H1 (cell line): ENCODE data around the gene NCOA1. TPM values are rescaled to one million over a fixed set of nuclear protein-coding genes. Genes with fewer than 3 reads are reported as not detected.

Experiments
- CTCF ChIA-PET: fragments of 300-600 bp; sonication (Branson Sonifier 250); formaldehyde crosslinking; loops from one replicate; lab custom pipeline; 2021; ENCODE audit not compliant: partially characterized antibody; lab: Charles Lee
- POLR2A ChIA-PET: fragments of 300-600 bp; sonication (Branson Sonifier 250); formaldehyde crosslinking; loops from one replicate; lab custom pipeline; 2021; ENCODE audit warnings: inconsistent platforms; ENCODE audit not compliant: partially characterized antibody; lab: Charles Lee
- DNase-seq, 2 experiments: peaks; one replicate each; pipeline versions ENCODE4 v3.0.0 to v3.0.0-alpha.2; 2010 to 2022; ENCODE audit warnings: low spot score in 2 of 2, low read depth in 1 of 2, mixed read lengths in 1 of 2
- FAIRE-seq: peaks from 2 replicates; lab custom pipeline; 2011; peaks lifted over from hg19 to GRCh38; lab: Jason Lieb, UNC
- H2AFZ ChIP-seq: 2 replicates; pipeline ENCODE4 v1.8.1; 2012; ENCODE audit warnings: low read length, inconsistent platforms
- H2AK5ac ChIP-seq: 2 replicates; pipeline ENCODE4 v1.6.1; 2013; ENCODE audit warnings: low read depth, low read length
- H2BK120ac ChIP-seq: replicated peaks from 2 replicates; pipeline ENCODE3; 2013; ENCODE audit warnings: low read depth, low read length, inconsistent platforms
- H2BK12ac ChIP-seq: 2 replicates; pipeline ENCODE4 v1.6.1; 2013; ENCODE audit warnings: low read depth, low read length
- H2BK15ac ChIP-seq: 2 replicates; pipeline ENCODE4 v1.6.1; 2013; ENCODE audit warnings: low read length
- H2BK20ac ChIP-seq: 2 replicates; pipeline ENCODE4 v1.6.1; 2013; ENCODE audit warnings: low read length
- H2BK5ac ChIP-seq: 2 replicates; pipeline ENCODE4 v1.6.1; 2013; ENCODE audit warnings: low read depth, low read length
- H3K14ac ChIP-seq: 2 replicates; pipeline ENCODE4 v1.6.1; 2013; ENCODE audit warnings: inconsistent platforms; ENCODE audit not compliant: insufficient read length
- H3K18ac ChIP-seq: 2 replicates; pipeline ENCODE4 v1.6.1; 2013; ENCODE audit warnings: low read length; ENCODE audit errors: extremely low read depth
- H3K23ac ChIP-seq: 2 replicates; pipeline ENCODE4 v1.6.1; 2013; ENCODE audit warnings: inconsistent platforms; ENCODE audit not compliant: insufficient read length
- H3K23me2 ChIP-seq: 2 replicates; pipeline ENCODE4 v1.6.1; 2013; ENCODE audit warnings: low read depth, low read length
- H3K27ac ChIP-seq: 2 replicates; pipeline ENCODE4 v1.6.1; 2011; ENCODE audit warnings: low read depth, low read length, inconsistent platforms
- H3K27me3 ChIP-seq, 4 experiments: replicated peaks in 1 of 4; 1 replicate in 1 of 4; 2 replicates in 3 of 4; pipeline versions ENCODE4 v1.6.1 to v1.8.1; 2011 to 2013; ENCODE audit warnings: low read length in 3 of 4, mild to moderate bottlenecking in 3 of 4, inconsistent platforms in 2 of 4, mixed read lengths in 2 of 4, moderate library complexity in 1 of 4; ENCODE audit not compliant: control insufficient read depth in 3 of 4, insufficient read depth in 3 of 4; ENCODE audit errors: extremely low read depth in 1 of 4
- H3K36me3 ChIP-seq, 4 experiments: 2 replicates each; pipeline versions ENCODE4 v1.6.1 to v1.8.1; 2011 to 2013; ENCODE audit warnings: mild to moderate bottlenecking in 4 of 4, low read length in 3 of 4, moderate library complexity in 2 of 4, control low read depth in 1 of 4, inconsistent platforms in 1 of 4; ENCODE audit not compliant: insufficient read depth in 4 of 4, control insufficient read depth in 2 of 4
- H3K4ac ChIP-seq: replicated peaks from 2 replicates; pipeline ENCODE3; 2013; ENCODE audit warnings: low read length, low read depth, mixed read lengths, inconsistent platforms; ENCODE audit not compliant: insufficient read length
- H3K4me1 ChIP-seq, 4 experiments: replicated peaks in 1 of 4; 1 replicate in 1 of 4; 2 replicates in 3 of 4; pipeline versions ENCODE4 v1.6.1 to v1.8.1; 2011 to 2013; ENCODE audit warnings: low read length in 3 of 4, inconsistent platforms in 2 of 4, mixed read lengths in 1 of 4; ENCODE audit not compliant: insufficient read depth in 4 of 4, control insufficient read depth in 3 of 4
- H3K4me2 ChIP-seq, 2 experiments: 2 replicates each; pipeline versions ENCODE4 v1.6.1 to v1.8.1; 2011 to 2013; ENCODE audit warnings: low read depth in 2 of 2, low read length in 2 of 2, control low read depth in 1 of 2, inconsistent platforms in 1 of 2, mild to moderate bottlenecking in 1 of 2; ENCODE audit not compliant: insufficient read depth in 1 of 2
- H3K4me3 ChIP-seq, 4 experiments: fragments of 200-600, 300-600 bp in 1 of 4; sonication (generic), shearing (Covaris generic), sonication (Bioruptor Twin) in 1 of 4; 2 replicates each; pipeline versions ENCODE4 v1.5.1 to v1.8.1; 2011 to 2016; ENCODE audit warnings: low read length in 4 of 4, low read depth in 3 of 4, control low read depth in 2 of 4, inconsistent platforms in 2 of 4, mild to moderate bottlenecking in 2 of 4, mixed read lengths in 1 of 4, moderate library complexity in 1 of 4; ENCODE audit not compliant: insufficient read depth in 2 of 4; ENCODE audit errors: extremely low read depth in 1 of 4
- H3K56ac ChIP-seq: replicated peaks from 2 replicates; pipeline ENCODE3; 2013; ENCODE audit warnings: low read depth, mild to moderate bottlenecking, mixed read lengths, low read length, inconsistent platforms; ENCODE audit not compliant: insufficient read length
- H3K79me1 ChIP-seq: 2 replicates; pipeline ENCODE4 v1.6.1; 2013; ENCODE audit warnings: low read depth, low read length, control low read depth
- H3K79me2 ChIP-seq, 2 experiments: 2 replicates each; pipeline versions ENCODE4 v1.6.1 to v1.8.1; 2012 to 2013; ENCODE audit warnings: low read length in 2 of 2, mild to moderate bottlenecking in 2 of 2, inconsistent platforms in 1 of 2; ENCODE audit not compliant: insufficient read depth in 2 of 2, control insufficient read depth in 1 of 2
- H3K9ac ChIP-seq, 4 experiments: replicated peaks in 1 of 4; 1 replicate in 1 of 4; 2 replicates in 3 of 4; pipeline versions ENCODE4 v1.6.1 to v1.8.1; 2011 to 2013; ENCODE audit warnings: low read depth in 3 of 4, low read length in 3 of 4, control low read depth in 2 of 4, mild to moderate bottlenecking in 2 of 4, moderate library complexity in 2 of 4, inconsistent platforms in 1 of 4; ENCODE audit errors: extremely low read depth in 1 of 4
- H3K9me3 ChIP-seq, 2 experiments: 2 replicates each; pipeline versions ENCODE4 v1.6.1 to v1.8.1; 2012 to 2013; ENCODE audit warnings: mild to moderate bottlenecking in 2 of 2, moderate library complexity in 2 of 2, control low read depth in 1 of 2, inconsistent platforms in 1 of 2, low read depth in 1 of 2, low read length in 1 of 2, mixed read lengths in 1 of 2; ENCODE audit not compliant: insufficient read depth in 2 of 2
- H4K20me1 ChIP-seq, 2 experiments: replicated peaks in 1 of 2; 2 replicates each; pipeline versions ENCODE3 to v1.8.1; 2011 to 2013; ENCODE audit warnings: inconsistent platforms in 2 of 2, low read length in 2 of 2, mild to moderate bottlenecking in 1 of 2; ENCODE audit not compliant: insufficient read depth in 2 of 2, control insufficient read depth in 1 of 2
- H4K5ac ChIP-seq: 2 replicates; pipeline ENCODE4 v1.6.1; 2013; ENCODE audit warnings: low read length, low read depth, mixed read lengths, inconsistent platforms; ENCODE audit not compliant: insufficient read length
- H4K8ac ChIP-seq: 2 replicates; pipeline ENCODE4 v1.8.0; 2013; ENCODE audit warnings: mild to moderate bottlenecking, moderate library complexity, low read length, inconsistent platforms; ENCODE audit not compliant: insufficient read depth; ENCODE audit errors: extremely low read depth
- H4K91ac ChIP-seq: replicated peaks from 2 replicates; pipeline ENCODE3; 2013; ENCODE audit warnings: low read length, mixed read lengths, inconsistent platforms; ENCODE audit not compliant: insufficient read length
- BACH1 ChIP-seq: IDR thresholded peaks from 2 replicates; pipeline ENCODE4 v1.6.1; 2012; ENCODE audit warnings: low read length, improper control_type of control experiment
- WGBS, 2 experiments: shearing (Covaris generic) in 1 of 2; methylation state at CpG; one replicate each; pipeline versions ENCODE4 v1.1.6 to v1.1.7; 2013 to 2015; ENCODE audit warnings: low lambda C conversion rate in 2 of 2, mixed read lengths in 2 of 2, inconsistent platforms in 1 of 2, low coverage in 1 of 2, missing lambda C conversion rate in 1 of 2; ENCODE audit not compliant: insufficient replicate concordance in 2 of 2, insufficient coverage in 1 of 2, insufficient read length in 1 of 2; ENCODE audit errors: extremely low coverage in 1 of 2, missing lambda C conversion rate in 1 of 2; 5-methylcytosine and 5-hydroxymethylcytosine counted together
- polyA plus RNA-seq, 7 experiments: library from polyadenylated mRNA; depleted of rRNA in 3 of 7; stranded (reverse) in 5 of 7; unstranded in 2 of 7; fragments of >200 nt in 5 of 7; fragments of 200-250 nt in 2 of 7; gene quantifications; 1 replicate in 5 of 7; 2 replicates in 1 of 7; 4 replicates in 1 of 7; pipeline versions ENCODE4 v1.2.1 to v1.2.3, GENCODE V29; 2011 to 2013; ENCODE audit warnings: missing spikeins in 2 of 7, mixed read lengths in 2 of 7
- total RNA-seq: library from RNA; stranded (reverse); fragmentation: NEBNext Ultra II Directional; extraction: Animal tissue kit (Norgen Biotek cat#: 25700); gene quantifications from 2 replicates; pipeline ENCODE4 v1.2.1, GENCODE V29; 2021

The NCOA1 gene
- total and polyA plus RNA-seq, 2 of the 8 experiments (the other 6 are each of a cell fraction or from before 2014, with no cell fraction given), result 12.8 to 17.9 TPM

- Histone ChIP-seq H3K27ac (no peak overlapping the region), H2BK120ac (no peak overlapping the region), H3K56ac (no peak overlapping the region), H3K36me3 (no peaks in the 10 kb centered on the region; a peak in 1 of 8 replicates), H3K23ac (no peak overlapping the region), H2BK15ac (no peak overlapping the region), H2BK12ac (no peak overlapping the region), H3K9ac (no peak overlapping the region), H2BK5ac (no peak overlapping the region), H4K5ac (no peak overlapping the region), H4K91ac (no peak overlapping the region), H2AK5ac (no peak overlapping the region), H3K79me2 (no peaks in the 10 kb centered on the region), H3K4me2 (no peak overlapping the region), H3K9me3 (peaks cover 0 to under 1% of the 10 kb centered on the region in 2 experiments; a peak in 2 of 4 replicates), H3K18ac (no peak overlapping the region), H2AFZ (no peak overlapping the region), H4K8ac (no peak overlapping the region), H3K14ac (no peak overlapping the region), H3K4me1 (no peaks in the 10 kb centered on the region)
- ChIA-PET CTCF (no interaction called here), POLR2A (no interaction called here)
- no peak for TF ChIP-seq BACH1
- TF ChIP-seq, all 59 proteins: peak for 0
- no peaks in the 10 kb centered on the region for H3K23me2 ChIP-seq
- no peak overlapping the region for H2BK20ac ChIP-seq
- H4K20me1 ChIP-seq, result no peaks in the 10 kb centered on the region
- FAIRE-seq (no peak), DNase-seq (no peak)
- no peaks in the 10 kb centered on the region for H3K79me1 ChIP-seq
- no peaks in the 10 kb centered on the region for H3K27me3 ChIP-seq
- H3K4me3 ChIP-seq, result no peak overlapping the region
- H3K4ac ChIP-seq, result no peak overlapping the region
- WGBS, 2 experiments, result 80% methylated on average over 2 of the region's 2 CpGs; no CpG with 5 or more reads in 1 of the 2 experiments
These were observed 80.9 kb downstream of the NCOA1 start for GRCh38 chr2:24571828-24572442.
